ENCODE results near the gene DUSP12. TPM values are rescaled to one million over a fixed set of nuclear protein-coding genes. Genes with fewer than 3 reads are reported as not detected.

Gene DUSP12
- total and polyA plus RNA-seq, 9 of the 15 experiments (the other 6 are each of a cell fraction or from before 2014, with no cell fraction given): 10.4 to 81.4 (median 43.6) TPM

DNA sequence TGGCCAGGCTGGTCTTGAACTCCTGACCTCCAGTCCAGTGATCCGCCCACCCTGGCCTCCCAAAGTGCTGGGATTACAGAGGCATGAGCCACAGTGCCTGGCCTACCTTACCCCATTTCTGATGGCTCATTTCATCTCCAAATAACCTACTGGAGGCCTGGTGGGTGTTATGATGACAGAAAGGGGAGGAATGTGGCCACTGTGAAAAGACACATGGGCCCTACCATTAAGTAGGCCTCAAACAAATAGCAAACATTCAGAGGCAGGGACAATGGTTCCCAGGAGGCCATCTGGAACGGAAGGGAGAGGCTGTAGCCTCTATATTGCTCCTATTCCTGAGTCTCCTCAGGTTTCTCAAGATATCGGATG, 43.5 kb upstream of the DUSP12 start:
- ChIA-PET CTCF (ENCODE audit: low intra/inter-chr PET ratio) (interaction anchor here (0.7 kb wide), 1 partner anchor 9 kb away, joined by 6 read pairs; no protein-coding TSS in a partner anchor), POLR2A (no interaction called here)
- FAIRE-seq (peak; percentile 35), ATAC-seq (no peak), DNase-seq (ENCODE audit: extremely low read depth in 1 of 4, low spot score in 3 of 4) (no peak)
- Histone ChIP-seq H3K27me3 (ENCODE audit: control insufficient read depth in 2 of 2, insufficient read depth in 2 of 2, low read length in 2 of 2) (no peaks in the 10 kb centered on the region), H3K9me1 (ENCODE audit: control insufficient read depth, insufficient read depth, low read length) (no peaks in the 10 kb centered on the region), H3K4me2 (ENCODE audit: insufficient read depth, low read length) (peak overlapping the region; percentile 28), H3K9ac (ENCODE audit: insufficient read depth in 1 of 2, low read depth in 2 of 2, low read length in 2 of 2) (peak overlapping the region in 1 of 2 experiments; percentile 23; a peak in 1 of 4 replicates), H3K36me3 (ENCODE audit: control insufficient read depth, insufficient read depth, low read length) (no peaks in the 10 kb centered on the region), H3K79me2 (ENCODE audit: control insufficient read depth, insufficient read depth, low read length) (no peaks in the 10 kb centered on the region), H4K20me1 (replicated peaks; ENCODE audit: control insufficient read depth, insufficient read depth, low read length) (no peaks in the 10 kb centered on the region), H3K9me3 (replicated peaks; ENCODE audit: control insufficient read depth, insufficient read depth, low read depth, low read length) (no peaks in the 10 kb centered on the region), H3K4me1 (replicated peaks in 1 of 2; ENCODE audit: control insufficient read depth in 2 of 2, insufficient read depth in 2 of 2, low read length in 2 of 2) (peaks cover 0 to 22% of the 10 kb centered on the region in 2 experiments; a peak in 4 of 5 replicates), H3K27ac (ENCODE audit: extremely low read depth, low read depth, low read length) (peak overlapping the region; percentile 48; the same call in 2 of the 3 replicates), H3K4me3 (no peak overlapping the region), H2AFZ (ENCODE audit: low read depth, low read length) (peak overlapping the region; percentile 11; the same call in 1 of the 2 replicates)
- 55% methylated on average over 2 of the region's 3 CpGs for WGBS (ENCODE audit: insufficient coverage, low coverage, missing lambda C conversion rate)
- in situ Hi-C loops (cut with MboI) (no loop called here), intact Hi-C loops (cut with micrococcal nuclease) (loop anchor here (2.0 kb wide), 1 partner anchor 15 kb away; the partner anchor contains the start of gene FCRLB)
- no TSS peak for BruUV-seq (replicated peaks)
- TF ChIP-seq ZBTB17 (CRISPR knock-in tag; IDR thresholded peaks at IDR 0.05) (0 out of 2 replicates have a peak, but pooled peaks have one; percentile 18), ZNF175 (CRISPR knock-in tag; IDR thresholded peaks at IDR 0.05; ENCODE audit: low read depth) (peak; percentile 77; the same call in 1 of the 2 replicates), ETV1 (tag; conservative IDR thresholded peaks at IDR 0.05; ENCODE audit: low read depth) (0 out of 2 replicates have a peak, but pooled peaks have one; percentile 9), DMBX1 (CRISPR knock-in tag; IDR thresholded peaks at IDR 0.05; ENCODE audit: borderline replicate concordance) (0 out of 2 replicates have a peak, but pooled peaks have one; percentile 39), BACH1 (tag; IDR thresholded peaks at IDR 0.05) (peak; percentile 63), EGR1 (conservative IDR thresholded peaks at IDR 0.05) (peak; percentile 43; the same call in 1 of the 2 replicates)
- TF ChIP-seq, protein P1, sequence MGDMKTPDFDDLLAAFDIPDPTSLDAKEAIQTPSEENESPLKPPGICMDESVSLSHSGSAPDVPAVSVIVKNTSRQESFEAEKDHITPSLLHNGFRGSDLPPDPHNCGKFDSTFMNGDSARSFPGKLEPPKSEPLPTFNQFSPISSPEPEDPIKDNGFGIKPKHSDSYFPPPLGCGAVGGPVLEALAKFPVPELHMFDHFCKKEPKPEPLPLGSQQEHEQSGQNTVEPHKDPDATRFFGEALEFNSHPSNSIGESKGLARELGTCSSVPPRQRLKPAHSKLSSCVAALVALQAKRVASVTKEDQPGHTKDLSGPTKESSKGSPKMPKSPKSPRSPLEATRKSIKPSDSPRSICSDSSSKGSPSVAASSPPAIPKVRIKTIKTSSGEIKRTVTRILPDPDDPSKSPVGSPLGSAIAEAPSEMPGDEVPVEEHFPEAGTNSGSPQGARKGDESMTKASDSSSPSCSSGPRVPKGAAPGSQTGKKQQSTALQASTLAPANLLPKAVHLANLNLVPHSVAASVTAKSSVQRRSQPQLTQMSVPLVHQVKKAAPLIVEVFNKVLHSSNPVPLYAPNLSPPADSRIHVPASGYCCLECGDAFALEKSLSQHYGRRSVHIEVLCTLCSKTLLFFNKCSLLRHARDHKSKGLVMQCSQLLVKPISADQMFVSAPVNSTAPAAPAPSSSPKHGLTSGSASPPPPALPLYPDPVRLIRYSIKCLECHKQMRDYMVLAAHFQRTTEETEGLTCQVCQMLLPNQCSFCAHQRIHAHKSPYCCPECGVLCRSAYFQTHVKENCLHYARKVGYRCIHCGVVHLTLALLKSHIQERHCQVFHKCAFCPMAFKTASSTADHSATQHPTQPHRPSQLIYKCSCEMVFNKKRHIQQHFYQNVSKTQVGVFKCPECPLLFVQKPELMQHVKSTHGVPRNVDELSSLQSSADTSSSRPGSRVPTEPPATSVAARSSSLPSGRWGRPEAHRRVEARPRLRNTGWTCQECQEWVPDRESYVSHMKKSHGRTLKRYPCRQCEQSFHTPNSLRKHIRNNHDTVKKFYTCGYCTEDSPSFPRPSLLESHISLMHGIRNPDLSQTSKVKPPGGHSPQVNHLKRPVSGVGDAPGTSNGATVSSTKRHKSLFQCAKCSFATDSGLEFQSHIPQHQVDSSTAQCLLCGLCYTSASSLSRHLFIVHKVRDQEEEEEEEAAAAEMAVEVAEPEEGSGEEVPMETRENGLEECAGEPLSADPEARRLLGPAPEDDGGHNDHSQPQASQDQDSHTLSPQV (IDR thresholded peaks at IDR 0.05): peak; percentile 27; the same call in 1 of the 2 replicates
- TF ChIP-seq, protein P2, sequence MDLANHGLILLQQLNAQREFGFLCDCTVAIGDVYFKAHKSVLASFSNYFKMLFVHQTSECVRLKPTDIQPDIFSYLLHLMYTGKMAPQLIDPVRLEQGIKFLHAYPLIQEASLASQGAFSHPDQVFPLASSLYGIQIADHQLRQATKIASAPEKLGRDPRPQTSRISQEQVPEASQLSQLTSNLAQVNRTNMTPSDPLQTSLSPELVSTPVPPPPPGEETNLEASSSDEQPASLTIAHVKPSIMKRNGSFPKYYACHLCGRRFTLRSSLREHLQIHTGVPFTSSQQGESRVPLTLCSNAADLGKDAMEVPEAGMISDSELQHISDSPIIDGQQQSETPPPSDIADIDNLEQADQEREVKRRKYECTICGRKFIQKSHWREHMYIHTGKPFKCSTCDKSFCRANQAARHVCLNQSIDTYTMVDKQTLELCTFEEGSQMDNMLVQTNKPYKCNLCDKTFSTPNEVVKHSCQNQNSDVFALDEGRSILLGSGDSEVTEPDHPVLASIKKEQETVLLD (IDR thresholded peaks at IDR 0.05): no peak
- TF ChIP-seq, protein P3, sequence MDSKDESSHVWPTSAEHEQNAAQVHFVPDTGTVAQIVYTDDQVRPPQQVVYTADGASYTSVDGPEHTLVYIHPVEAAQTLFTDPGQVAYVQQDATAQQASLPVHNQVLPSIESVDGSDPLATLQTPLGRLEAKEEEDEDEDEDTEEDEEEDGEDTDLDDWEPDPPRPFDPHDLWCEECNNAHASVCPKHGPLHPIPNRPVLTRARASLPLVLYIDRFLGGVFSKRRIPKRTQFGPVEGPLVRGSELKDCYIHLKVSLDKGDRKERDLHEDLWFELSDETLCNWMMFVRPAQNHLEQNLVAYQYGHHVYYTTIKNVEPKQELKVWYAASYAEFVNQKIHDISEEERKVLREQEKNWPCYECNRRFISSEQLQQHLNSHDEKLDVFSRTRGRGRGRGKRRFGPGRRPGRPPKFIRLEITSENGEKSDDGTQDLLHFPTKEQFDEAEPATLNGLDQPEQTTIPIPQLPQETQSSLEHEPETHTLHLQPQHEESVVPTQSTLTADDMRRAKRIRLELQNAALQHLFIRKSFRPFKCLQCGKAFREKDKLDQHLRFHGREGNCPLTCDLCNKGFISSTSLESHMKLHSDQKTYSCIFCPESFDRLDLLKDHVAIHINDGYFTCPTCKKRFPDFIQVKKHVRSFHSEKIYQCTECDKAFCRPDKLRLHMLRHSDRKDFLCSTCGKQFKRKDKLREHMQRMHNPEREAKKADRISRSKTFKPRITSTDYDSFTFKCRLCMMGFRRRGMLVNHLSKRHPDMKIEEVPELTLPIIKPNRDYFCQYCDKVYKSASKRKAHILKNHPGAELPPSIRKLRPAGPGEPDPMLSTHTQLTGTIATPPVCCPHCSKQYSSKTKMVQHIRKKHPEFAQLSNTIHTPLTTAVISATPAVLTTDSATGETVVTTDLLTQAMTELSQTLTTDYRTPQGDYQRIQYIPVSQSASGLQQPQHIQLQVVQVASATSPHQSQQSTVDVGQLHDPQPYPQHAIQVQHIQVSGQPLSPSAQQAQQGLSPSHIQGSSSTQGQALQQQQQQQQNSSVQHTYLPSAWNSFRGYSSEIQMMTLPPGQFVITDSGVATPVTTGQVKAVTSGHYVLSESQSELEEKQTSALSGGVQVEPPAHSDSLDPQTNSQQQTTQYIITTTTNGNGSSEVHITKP (IDR thresholded peaks at IDR 0.05; ENCODE audit: partially characterized antibody): peak; percentile 57
- TF ChIP-seq, protein P4, sequence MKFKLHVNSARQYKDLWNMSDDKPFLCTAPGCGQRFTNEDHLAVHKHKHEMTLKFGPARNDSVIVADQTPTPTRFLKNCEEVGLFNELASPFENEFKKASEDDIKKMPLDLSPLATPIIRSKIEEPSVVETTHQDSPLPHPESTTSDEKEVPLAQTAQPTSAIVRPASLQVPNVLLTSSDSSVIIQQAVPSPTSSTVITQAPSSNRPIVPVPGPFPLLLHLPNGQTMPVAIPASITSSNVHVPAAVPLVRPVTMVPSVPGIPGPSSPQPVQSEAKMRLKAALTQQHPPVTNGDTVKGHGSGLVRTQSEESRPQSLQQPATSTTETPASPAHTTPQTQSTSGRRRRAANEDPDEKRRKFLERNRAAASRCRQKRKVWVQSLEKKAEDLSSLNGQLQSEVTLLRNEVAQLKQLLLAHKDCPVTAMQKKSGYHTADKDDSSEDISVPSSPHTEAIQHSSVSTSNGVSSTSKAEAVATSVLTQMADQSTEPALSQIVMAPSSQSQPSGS (CRISPR knock-in tag; IDR thresholded peaks at IDR 0.05): no peak
